Measurements from ENCODE around the gene DHRSX.

GRCh38 chrX:2412131-2412530, 88.6 kb downstream of the DHRSX start:
- no peak for TF ChIP-seq BCL11A (IDR thresholded peaks at IDR 0.05; ENCODE audit: low read depth, low read length)
- TF ChIP-seq HDAC6 (IDR thresholded peaks at IDR 0.05; ENCODE audit: unreplicated experiment) = no peak
- no peak for TF ChIP-seq ZNF622 (IDR thresholded peaks at IDR 0.05)
